NCI-H2227 (cell line): ENCODE measurements around the gene C9.
"Not testable (repeated sequence)": the region's sequence is repeated elsewhere in the genome, so short reads cannot be mapped to it uniquely, and the experiment has no call there.

Experiments used
- DNase-seq: peaks from one replicate; lab custom pipeline; 2025; ENCODE audit not compliant: unreplicated experiment; lab: John Stamatoyannopoulos, UW

The C9 gene

GRCh38 chr5:39373791-39374190 lies 9.5 kb upstream of the C9 start:
- DNase-seq: no peak

- no peak for DNase-seq
These were observed 7.0 kb upstream of the C9 start for GRCh38 chr5:39371367-39371635.

GRCh38 chr5:39370555-39371366 lies 6.5 kb upstream of the C9 start:
- no peak for DNase-seq

- no peak for DNase-seq
These were observed 5.0 kb upstream of the C9 start for GRCh38 chr5:39369123-39369815.

GRCh38 chr5:39368116-39368515 lies 3.8 kb upstream of the C9 start:
- no peak for DNase-seq

- no peak for DNase-seq
These were observed 3.4 kb upstream of the C9 start for GRCh38 chr5:39367711-39368110.

- no peak for DNase-seq
These were observed 1.1 kb downstream of the C9 start for GRCh38 chr5:39363217-39363616.

- DNase-seq: no peak
These were observed 1.6 kb downstream of the C9 start for GRCh38 chr5:39362646-39363045.

- DNase-seq: no peak
These were observed 3.0 kb downstream of the C9 start for GRCh38 chr5:39361306-39361705.

GRCh38 chr5:39360471-39361111 lies 3.7 kb downstream of the C9 start:
- DNase-seq: no peak

- no peak for DNase-seq
These were observed 8.0 kb downstream of the C9 start for GRCh38 chr5:39356263-39356662.

GRCh38 chr5:39355324-39355723 lies 9.0 kb downstream of the C9 start:
- DNase-seq: no peak

GRCh38 chr5:39353717-39354399 lies 10.4 kb downstream of the C9 start:
- no peak for DNase-seq

- DNase-seq: no peak
These were observed 11.3 kb downstream of the C9 start for GRCh38 chr5:39352951-39353350.

- no peak for DNase-seq
These were observed 12.1 kb downstream of the C9 start for GRCh38 chr5:39352170-39352569.

GRCh38 chr5:39349484-39349883 lies 14.8 kb downstream of the C9 start:
- no peak for DNase-seq

- DNase-seq: no peak
These were observed 21.8 kb downstream of the C9 start for GRCh38 chr5:39342460-39342859.

GRCh38 chr5:39341896-39342295 lies 22.4 kb downstream of the C9 start:
- DNase-seq: no peak

GRCh38 chr5:39340506-39340905 lies 23.8 kb downstream of the C9 start:
- no peak for DNase-seq

GRCh38 chr5:39337252-39337915 lies 26.9 kb downstream of the C9 start:
- no peak for DNase-seq

GRCh38 chr5:39334296-39334695 lies 30.0 kb downstream of the C9 start:
- not testable (repeated sequence) for DNase-seq
